GM20000 (cell line): Measurements from ENCODE around the gene COLEC12.

Experiments
- DNase-seq: peaks from one replicate; pipeline ENCODE4 v3.0.0; 2012; ENCODE audit warnings: low spot score
- TF ChIP-seq, protein P1 (sequence below): IDR thresholded peaks from 2 replicates; pipeline ENCODE4 v1.5.1; 2012; ENCODE audit warnings: mild to moderate bottlenecking, control low read depth; ENCODE audit errors: extremely low read depth, missing control alignments

Gene COLEC12

DNA sequence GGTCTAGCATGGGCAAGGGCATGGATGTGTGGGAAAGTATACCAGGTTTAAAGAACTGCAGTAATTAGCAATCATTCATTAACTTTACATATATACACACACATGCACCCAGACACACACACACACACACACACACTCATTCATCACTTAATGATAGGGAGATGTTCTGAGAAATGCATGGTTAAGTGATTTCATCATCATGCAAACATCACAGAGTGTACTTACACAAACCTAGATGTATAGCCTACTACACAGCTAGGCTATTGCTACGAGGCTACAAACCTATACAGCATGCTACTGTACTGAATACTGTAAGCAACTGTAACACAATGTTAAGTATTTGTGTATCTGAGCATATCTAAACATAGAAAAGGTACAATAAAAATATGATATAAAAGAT lies 83.6 kb downstream of the COLEC12 start:
- TF ChIP-seq, protein P1, sequence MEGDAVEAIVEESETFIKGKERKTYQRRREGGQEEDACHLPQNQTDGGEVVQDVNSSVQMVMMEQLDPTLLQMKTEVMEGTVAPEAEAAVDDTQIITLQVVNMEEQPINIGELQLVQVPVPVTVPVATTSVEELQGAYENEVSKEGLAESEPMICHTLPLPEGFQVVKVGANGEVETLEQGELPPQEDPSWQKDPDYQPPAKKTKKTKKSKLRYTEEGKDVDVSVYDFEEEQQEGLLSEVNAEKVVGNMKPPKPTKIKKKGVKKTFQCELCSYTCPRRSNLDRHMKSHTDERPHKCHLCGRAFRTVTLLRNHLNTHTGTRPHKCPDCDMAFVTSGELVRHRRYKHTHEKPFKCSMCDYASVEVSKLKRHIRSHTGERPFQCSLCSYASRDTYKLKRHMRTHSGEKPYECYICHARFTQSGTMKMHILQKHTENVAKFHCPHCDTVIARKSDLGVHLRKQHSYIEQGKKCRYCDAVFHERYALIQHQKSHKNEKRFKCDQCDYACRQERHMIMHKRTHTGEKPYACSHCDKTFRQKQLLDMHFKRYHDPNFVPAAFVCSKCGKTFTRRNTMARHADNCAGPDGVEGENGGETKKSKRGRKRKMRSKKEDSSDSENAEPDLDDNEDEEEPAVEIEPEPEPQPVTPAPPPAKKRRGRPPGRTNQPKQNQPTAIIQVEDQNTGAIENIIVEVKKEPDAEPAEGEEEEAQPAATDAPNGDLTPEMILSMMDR: no peak
- no peak for DNase-seq

DNA sequence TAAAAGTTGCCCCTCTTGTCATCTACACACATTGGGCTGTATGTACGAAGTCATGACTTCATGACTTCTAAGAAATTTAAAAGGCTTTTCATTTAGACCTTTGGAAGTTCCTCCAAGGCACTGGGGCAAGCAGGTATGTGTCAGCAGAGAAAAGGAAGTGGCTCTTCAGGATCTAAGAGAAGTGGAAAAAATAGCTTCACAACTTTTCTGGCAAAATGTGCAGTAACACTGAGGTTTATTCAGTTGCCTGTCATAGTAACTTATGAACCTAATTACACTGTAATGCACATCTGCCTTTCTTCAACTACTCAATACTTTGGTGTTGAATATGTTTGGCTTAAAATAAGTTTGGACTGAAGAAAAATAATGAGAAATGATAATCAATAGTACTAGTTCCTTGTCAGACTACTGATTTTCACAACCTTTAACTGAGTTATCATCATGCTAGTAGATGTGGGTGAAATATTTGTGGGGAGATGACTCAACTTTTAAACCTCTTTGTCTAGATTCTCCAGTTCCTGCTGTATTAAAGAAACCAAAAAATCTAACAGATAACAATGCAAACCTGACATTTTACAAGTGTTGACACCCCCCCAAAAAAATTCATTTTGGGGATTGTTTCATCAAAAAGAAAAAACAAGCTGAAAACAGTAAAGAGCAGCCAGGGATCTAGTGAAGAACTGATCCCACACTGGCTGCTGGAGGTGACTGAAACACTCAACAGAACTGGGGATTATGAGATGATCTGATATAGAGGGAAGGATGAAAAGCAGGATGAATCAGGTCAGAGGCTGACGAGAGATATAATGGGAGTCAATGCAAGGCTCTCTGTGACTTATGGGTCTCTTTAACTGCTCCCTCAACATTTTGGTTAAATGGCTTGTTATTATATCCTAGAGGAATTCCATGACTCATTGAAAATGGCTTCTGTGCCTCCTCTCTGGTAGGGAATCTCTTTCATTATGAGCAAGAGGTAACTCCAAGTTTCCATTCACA lies 84.6 kb downstream of the COLEC12 start:
- DNase-seq: no peak
- TF ChIP-seq, protein P1: no peak

DNA sequence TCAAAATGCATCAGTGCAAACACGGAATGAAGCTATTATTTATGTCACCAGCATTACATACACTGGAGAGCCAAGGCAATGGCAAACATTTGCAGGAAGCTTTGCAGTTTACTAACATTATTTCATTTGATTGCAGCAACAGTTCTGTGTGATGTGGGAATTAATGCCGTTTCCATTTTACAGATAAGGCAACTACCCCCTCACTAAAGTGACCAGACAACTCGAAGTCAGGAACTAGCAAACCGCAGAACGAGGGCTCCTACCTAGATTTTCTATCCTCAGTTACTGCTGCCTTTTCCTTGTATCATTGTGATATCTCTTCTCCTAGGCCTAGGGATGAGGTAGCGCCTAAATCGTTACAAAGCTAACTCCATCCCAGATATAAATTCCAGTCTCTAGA lies 85.5 kb downstream of the COLEC12 start:
- DNase-seq: no peak
- TF ChIP-seq, protein P1: no peak

DNA sequence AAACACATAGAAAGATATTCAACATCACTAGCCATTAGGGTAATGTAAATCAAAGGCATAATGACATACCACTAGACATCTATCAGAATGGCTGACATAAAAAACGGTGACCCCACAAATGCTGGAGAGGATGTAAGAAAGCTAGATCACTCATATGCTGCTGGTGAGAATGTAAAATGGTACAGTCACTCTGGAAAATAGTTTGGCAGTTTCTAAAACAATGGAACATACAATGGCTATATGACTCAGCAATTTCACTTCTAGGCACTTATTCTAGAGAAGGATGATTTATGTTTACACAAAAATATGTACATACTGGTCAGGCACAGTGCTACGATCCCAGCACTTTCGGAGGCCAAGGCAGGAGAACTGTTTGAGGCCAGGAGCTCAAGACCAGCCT lies 87.3 kb downstream of the COLEC12 start:
- no peak for DNase-seq
- TF ChIP-seq, protein P1: no peak

DNA sequence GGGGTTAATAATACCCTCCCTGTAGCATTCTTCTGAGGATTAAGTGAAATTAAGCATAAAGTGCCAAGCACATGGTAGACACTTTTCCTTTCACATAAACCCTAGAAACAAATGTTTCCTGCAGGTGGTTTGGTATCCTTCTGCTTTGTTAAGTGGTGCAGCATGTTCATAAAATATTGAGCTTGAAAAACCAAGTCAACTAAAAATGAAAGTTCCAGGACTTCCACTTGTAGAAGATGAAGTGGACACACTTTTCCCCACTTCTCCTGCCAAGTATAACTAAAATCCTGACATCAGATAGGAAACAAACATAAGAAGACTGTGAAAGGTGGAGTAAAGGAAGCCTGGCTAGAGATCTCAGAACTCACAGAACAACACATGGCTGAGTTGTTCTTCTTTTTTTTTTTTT lies 90.5 kb downstream of the COLEC12 start:
- no peak for DNase-seq
- TF ChIP-seq, protein P1: no peak

DNA sequence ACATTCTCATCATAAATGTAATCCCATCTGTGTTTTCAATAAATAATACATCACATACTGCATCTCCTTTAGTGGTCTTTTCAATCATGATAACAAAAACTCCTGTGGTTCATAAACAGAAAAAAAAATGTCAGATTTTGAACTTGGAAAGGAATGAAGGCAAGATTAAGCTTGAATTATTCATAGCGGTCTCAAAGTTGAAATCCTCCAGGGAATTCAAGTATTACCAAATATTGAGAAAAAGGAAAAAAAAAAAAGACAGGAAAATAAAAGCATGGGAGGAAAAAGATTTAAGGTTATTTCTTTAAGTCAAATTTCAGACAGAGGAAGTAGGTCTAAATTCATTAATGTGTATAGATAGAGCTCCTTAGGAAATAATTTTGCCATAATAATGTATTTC lies 92.1 kb downstream of the COLEC12 start:
- DNase-seq: no peak

More for the DNA sequence above, 92.1 kb downstream of the COLEC12 start:
- TF ChIP-seq, protein P1: no peak
